Stimulated activated naive CD4-positive, alpha-beta T cell treated with Interleukin-2 at 50 U/mL for 16 hours (primary cell): ENCODE results near the gene TTLL11.

Source experiments
- DNase-seq: peaks from one replicate; lab custom pipeline; 2025; lab: John Stamatoyannopoulos, UW

TTLL11 gene

GRCh38 chr9:121938621-121939020, 154.5 kb downstream of the TTLL11 start:
- DNase-seq, result no peak

DNA sequence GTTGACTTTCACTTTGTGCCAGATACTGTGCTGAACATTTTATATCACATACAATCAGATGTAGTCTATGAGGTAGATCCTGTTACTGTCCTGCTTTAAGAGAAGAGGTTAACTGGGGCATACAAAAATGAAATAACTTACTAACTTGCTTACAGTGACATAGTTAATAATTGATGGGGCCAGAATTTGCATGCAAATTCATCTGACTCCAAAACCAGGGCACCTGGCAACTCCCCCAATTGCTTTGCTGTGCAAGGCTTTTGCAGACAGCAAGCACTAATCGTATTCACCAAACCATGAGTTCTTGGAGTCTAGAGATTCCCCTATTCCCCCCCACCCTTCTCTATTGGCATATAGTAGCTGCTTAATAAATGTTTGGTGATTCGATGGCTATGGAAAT, 155.9 kb downstream of the TTLL11 start:
- DNase-seq, result no peak

DNA sequence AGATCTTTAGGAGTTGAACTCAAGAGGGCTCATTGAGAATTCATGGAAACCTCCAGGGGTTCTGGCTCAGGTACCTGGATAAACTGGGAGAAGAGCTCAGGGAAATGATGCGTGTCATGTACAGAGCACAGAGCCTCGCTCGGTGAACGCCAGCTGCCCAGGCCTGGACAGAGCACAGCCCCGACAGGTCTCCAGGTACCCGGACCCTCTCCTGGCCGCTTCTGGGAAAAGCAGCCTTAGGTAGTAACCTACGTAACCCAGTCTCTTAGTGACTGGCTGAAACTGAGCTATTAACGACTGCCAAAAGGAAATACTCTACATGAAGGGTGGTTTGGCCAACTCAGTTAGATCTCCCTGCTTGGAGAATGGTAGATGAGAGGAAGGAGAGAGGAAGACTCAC, 157.4 kb downstream of the TTLL11 start:
- no peak for DNase-seq

DNA sequence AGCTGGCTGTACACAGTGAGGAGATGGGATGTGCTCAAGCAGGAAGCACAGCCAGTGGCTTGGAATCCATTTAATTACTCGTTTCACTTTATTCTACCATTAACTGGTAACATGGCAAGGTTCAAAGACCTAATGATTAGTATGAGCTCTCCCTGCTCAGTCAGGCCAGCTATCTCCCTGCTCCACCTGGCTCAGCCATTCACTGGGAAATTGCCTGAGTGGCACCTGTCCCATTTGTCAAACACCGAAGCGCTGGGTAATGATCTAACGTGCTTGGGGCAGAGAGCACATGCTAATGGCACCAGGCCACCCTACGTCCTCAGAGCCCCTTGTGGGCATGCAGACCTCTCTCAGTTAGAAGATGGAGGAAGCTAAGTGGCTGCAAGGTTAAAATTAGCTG, 162.2 kb downstream of the TTLL11 start:
- DNase-seq, result no peak

DNA sequence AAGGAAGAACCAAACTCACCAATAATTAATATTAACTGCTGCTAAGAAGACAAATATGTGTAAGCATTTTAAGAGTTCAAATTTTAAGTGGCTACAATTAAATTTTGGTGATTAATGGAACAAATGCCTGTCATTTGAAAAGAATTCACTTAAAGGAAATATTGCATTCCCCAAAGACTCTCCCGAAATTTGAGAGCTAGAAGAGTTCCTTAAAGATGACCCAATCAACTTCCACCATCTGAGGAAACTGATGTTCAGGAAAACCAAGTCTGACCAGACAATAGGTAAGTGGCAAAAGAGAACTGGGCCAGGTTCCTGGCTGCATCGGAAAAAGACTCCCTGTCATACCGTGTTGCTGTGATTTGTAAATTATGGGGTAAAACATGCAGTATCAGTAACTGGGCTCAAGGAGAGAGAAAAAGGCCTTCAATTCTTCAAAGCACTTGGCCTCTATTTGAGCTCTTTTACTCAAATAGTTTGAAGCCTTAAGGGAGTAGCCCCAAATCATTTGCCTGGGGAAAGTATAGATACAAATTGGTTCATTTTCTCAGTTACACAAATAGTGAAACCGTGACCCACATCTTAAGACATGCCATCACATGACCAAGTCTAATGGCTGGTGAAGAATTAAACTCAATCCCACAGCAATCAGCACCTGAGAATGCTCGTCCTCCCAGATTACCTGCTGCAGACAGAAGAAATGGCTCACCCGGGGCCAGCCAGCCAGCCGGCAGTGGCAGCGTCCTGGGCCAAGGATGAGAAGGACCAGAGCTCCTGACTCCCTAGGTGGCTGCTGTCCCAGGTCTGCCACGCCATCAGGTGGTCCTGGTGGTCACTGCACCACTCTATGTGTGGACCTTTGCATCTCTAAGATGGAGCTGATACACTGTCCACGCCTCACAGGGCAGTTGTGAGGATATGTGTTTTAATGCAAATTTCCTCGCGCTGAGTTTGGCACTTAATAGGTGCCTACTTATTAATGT, 162.9 kb downstream of the TTLL11 start:
- no peak for DNase-seq

- no peak for DNase-seq
These were observed 165.5 kb downstream of the TTLL11 start for GRCh38 chr9:121927636-121928035.

GRCh38 chr9:121927081-121927480, 166.0 kb downstream of the TTLL11 start:
- DNase-seq, result no peak

- DNase-seq, result no peak
These were observed 166.7 kb downstream of the TTLL11 start for GRCh38 chr9:121926351-121926801.

DNA sequence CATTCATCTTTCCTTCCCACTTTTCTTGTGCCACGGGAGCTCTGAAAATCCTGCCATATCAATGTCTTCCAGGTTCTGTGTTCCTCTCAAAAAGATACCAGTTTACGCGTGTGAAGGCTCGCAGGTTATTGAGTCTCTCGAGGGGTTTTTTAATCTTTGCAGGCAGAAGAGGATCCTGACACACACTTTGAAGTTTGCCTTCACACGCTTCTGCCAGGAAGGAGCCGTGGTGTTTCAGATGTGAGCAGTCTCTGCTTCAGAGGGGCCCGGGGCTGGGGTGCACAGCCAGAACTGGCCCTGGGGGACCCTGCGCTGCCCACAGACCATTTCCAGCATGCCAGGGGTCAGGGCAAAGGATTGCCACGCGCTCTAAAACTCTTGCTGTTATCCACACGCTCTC, 167.2 kb downstream of the TTLL11 start:
- DNase-seq, result no peak

DNA sequence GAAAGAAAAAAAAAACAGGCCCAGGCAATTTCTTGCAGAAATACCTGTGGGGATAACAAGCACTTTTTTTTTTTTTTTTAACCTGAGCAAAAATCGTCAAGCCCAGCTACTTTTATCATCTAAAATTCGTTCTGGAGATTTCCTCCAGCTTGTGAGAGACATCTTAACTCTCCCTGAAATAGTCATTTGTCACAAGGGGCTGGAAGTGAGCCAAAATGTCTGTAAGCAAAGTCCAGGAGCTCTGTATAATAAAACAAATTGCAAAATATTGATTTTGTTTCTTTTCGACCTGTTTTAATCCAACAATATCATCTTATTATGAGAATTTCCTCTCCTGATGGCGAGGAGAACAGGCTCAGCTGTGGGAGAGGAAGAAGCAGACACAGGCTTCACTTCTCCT, 168.4 kb downstream of the TTLL11 start:
- no peak for DNase-seq

DNA sequence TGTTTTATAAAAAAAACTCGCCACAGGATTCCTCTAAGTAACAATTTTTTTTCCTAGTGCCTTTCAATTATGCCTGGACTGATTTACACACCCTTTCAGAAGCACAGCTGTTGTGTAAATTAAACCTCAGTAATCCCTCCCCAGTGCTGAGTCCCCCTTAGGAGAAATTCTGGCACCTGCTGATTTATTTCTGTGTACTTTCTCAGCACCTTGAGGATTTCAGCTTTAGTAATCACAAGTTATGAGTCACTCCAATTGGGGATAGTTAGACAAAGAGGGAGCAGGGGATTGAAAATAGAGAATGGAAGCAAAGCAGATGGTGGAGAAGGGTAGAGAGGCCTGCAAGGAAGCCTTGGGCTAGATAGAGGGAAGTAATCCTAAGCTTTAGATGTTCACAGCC, 171.7 kb downstream of the TTLL11 start:
- DNase-seq, result no peak

GRCh38 chr9:121917375-121918335, 175.5 kb downstream of the TTLL11 start:
- no peak for DNase-seq

DNA sequence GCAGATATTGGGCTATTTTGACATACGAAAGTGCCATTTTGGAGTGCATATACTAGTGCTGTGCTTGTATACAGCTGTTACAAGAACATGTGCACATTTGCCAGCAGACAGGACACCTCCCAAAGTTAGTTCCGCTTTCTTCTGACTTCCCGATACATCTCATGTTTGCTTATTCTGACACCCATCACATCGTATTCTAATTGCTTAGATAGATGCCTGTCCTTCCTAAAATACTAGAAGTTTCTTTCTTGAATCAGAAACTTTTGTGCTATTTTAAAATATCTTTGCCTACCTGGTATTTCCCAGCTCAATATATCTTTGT, 177.8 kb downstream of the TTLL11 start:
- DNase-seq, result no peak

GRCh38 chr9:121914604-121915303, 178.4 kb downstream of the TTLL11 start:
- DNase-seq, result no peak

DNA sequence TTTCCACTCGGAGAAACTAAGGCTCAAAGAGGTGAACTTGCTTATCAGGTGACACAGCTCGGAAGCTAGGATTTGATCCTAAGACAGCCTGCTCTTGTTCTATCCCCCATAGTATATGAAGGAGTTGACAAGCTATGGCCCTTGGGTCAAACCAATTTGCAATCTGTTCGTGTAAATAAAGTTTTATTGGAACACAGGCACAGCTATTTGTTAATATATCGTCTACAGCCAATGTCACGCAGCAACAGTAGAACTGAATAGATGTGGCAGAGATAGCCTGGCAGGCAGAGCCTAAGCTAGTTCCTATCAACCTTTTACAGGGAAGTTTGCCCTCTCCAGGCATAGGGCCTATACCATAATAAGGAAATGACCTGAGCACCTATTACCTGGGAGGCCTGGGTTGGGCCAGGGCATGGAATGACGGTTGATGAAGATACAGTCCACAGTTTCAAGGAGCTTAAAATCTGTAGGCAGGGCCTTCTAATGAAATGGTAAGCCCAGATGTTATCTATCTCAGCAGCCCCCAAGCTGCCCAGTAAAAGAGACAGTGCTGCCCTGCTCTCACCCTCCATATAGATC, 179.0 kb downstream of the TTLL11 start:
- no peak for DNase-seq

GRCh38 chr9:121912812-121913627, 180.1 kb downstream of the TTLL11 start:
- DNase-seq, result no peak

- DNase-seq, result no peak
These were observed 182.5 kb downstream of the TTLL11 start for GRCh38 chr9:121910491-121911040.

DNA sequence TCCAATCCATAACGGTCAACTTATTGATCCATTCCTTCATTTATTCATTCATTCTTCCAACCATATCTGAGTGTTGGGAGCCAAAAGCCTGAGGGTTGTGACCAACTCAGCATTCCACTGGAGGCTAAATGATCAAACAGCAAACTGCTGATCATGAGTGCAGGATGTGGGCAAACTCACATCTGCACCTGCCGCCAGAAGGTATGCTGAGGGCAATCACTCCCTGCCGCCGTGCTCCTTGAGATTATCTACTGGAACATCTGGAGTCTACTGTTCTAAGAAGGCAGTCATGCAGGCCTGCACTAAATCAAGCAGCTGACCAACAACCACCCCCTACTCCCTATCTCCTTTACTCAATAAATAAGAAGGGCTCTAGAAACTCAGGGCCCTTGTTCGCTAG, 184.0 kb downstream of the TTLL11 start:
- DNase-seq, result no peak

DNA sequence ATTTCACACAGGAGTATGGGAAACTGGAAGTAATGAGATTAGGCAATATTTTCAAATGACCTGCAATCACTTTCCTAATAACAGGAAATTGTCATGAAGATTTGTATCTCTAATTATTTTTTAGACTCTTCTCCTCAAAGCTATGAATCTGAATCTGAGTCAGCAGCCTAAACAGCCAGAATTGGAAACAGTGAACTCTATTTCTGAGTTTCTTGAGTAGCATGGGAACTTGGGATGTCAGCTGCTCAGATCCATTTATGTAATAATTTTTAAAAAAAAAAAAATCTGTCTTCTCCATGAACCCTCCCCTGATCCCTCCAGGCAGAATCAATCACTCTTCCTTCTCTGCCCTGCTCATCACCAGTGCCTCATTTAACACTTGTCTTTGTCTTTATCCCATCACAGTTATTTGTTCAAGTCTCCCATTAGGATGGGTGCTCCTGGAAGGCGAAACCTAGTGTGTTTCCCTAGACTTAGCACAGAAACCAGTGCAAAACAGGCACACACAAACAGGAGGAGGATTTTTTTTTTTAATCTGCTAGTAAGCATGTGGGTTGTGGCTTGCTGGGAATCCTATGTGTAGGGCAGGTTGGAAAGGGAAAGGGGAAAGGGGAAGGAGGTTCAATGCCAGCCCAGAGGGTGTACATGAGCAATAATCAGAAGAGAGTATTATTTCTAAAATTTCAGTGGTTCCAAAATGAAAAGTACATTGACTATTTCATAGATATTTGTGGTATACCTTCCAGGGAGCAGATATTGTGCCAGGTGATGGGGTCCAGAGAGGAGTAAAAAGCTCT, 186.8 kb downstream of the TTLL11 start:
- DNase-seq, result no peak
